Kasumi-1 (cell line): ENCODE data around the gene SLC7A6OS.

Experiments
- DNase-seq, 2 experiments: peaks; one replicate each; lab custom pipeline; 2025; lab: John Stamatoyannopoulos, UW

Gene SLC7A6OS

GRCh38 chr16:68253721-68254120 is 57.0 kb downstream of the SLC7A6OS start:
- DNase-seq: no peak

- DNase-seq: no peak
These were observed 58.4 kb downstream of the SLC7A6OS start for GRCh38 chr16:68252383-68252782.

GRCh38 chr16:68251832-68252231 is 58.9 kb downstream of the SLC7A6OS start:
- no peak for DNase-seq

- no peak for DNase-seq
These were observed 59.8 kb downstream of the SLC7A6OS start for GRCh38 chr16:68250951-68251350.

- DNase-seq: no peak
These were observed 61.4 kb downstream of the SLC7A6OS start for GRCh38 chr16:68249371-68249770.
